Spleen (tissue), 11 donors: Measurements from ENCODE around the gene PGAP3. TPM values are rescaled to one million over a fixed set of nuclear protein-coding genes. Genes with fewer than 3 reads are reported as not detected.

Source experiments
- DNase-seq: peaks from one replicate; pipeline ENCODE4 v3.0.0-alpha.2; 2020
- H3K27ac ChIP-seq, 8 donors: fragments of 200-600 bp; sonication (generic) in 7 of 8; 1 replicate in 4 of 8; 2 replicates in 4 of 8; pipeline versions ENCODE4 v1.5.0 to v1.8.0; 2016 to 2021; ENCODE audit warnings: inconsistent platforms in 4 of 8, mild to moderate bottlenecking in 4 of 8, moderate library complexity in 1 of 8
- H3K27me3 ChIP-seq, 7 donors: fragments of 200-600 bp; sonication (generic) in 6 of 7; replicated peaks in 1 of 7; 1 replicate in 4 of 7; 2 replicates in 3 of 7; pipeline versions ENCODE4 v1.5.0 to v1.8.0; 2016 to 2021; ENCODE audit warnings: inconsistent platforms in 3 of 7, mild to moderate bottlenecking in 1 of 7
- H3K36me3 ChIP-seq, 6 donors: fragments of 200-600 bp; sonication (generic) in 5 of 6; 1 replicate in 4 of 6; 2 replicates in 2 of 6; pipeline versions ENCODE4 v1.5.0 to v1.8.0; 2016 to 2021; ENCODE audit warnings: inconsistent platforms in 2 of 6
- H3K4me1 ChIP-seq, 6 donors: fragments of 200-600 bp; sonication (generic) in 5 of 6; 1 replicate in 3 of 6; 2 replicates in 3 of 6; pipeline versions ENCODE4 v1.5.0 to v1.8.0; 2016 to 2021; ENCODE audit warnings: inconsistent platforms in 3 of 6
- H3K4me3 ChIP-seq, 8 donors: fragments of 200-600 bp; sonication (generic) in 7 of 8; 1 replicate in 4 of 8; 2 replicates in 4 of 8; pipeline versions ENCODE4 v1.5.0 to v1.8.0; 2016 to 2021; ENCODE audit warnings: inconsistent platforms in 4 of 8, mild to moderate bottlenecking in 4 of 8, moderate library complexity in 2 of 8
- H3K9me3 ChIP-seq, 8 donors: fragments of 200-600 bp; sonication (generic) in 7 of 8; 1 replicate in 4 of 8; 2 replicates in 4 of 8; pipeline versions ENCODE4 v1.5.0 to v1.8.0; 2016 to 2021; ENCODE audit warnings: inconsistent platforms in 4 of 8
- CTCF ChIP-seq, 11 experiments: fragments of 200-600 bp in 7 of 11; fragments of 450-650 bp in 4 of 11; sonication (generic) in 4 of 11; IDR thresholded peaks in 8 of 11; conservative IDR thresholded peaks in 3 of 11; 1 replicate in 7 of 11; 2 replicates in 4 of 11; pipeline versions ENCODE4 v1.4.0 to v1.8.0; 2016 to 2021; ENCODE audit warnings: antibody characterized with exemption in 11 of 11, inconsistent platforms in 4 of 11, mild to moderate bottlenecking in 1 of 11
- POLR2A ChIP-seq, 3 donors: fragments of 450-650 bp; IDR thresholded peaks; one replicate each; pipeline ENCODE4 v1.5.1; 2017; ENCODE audit warnings: antibody characterized with exemption in 3 of 3, mild to moderate bottlenecking in 1 of 3
- POLR2AphosphoS5 ChIP-seq, 3 donors: sonication (generic); formaldehyde crosslinking; IDR thresholded peaks; one replicate each; pipeline ENCODE4 v1.5.1; 2017; ENCODE audit warnings: antibody characterized with exemption in 3 of 3
- WGBS, 5 donors: extraction: QIAGEN DNeasy Blood & Tissue Kit in 3 of 5; methylation state at CpG; one replicate each; pipeline versions ENCODE4 v1.1.5 to v1.1.7; 2013 to 2018; 5-methylcytosine and 5-hydroxymethylcytosine counted together
- intact Hi-C: fragments of 100-400 bp; cut with DNase I; formaldehyde crosslinking; loops from one replicate; pipeline ENCODE4 v1.15.0; 2023; ENCODE audit warnings: low total_unique reads
- polyA plus RNA-seq, 3 donors: library from polyadenylated mRNA; stranded (reverse); fragments of 200-250 nt; gene quantifications; one replicate each; pipeline ENCODE4 v1.2.1, GENCODE V29; 2013
- total RNA-seq, 7 donors: library from RNA; depleted of rRNA in 3 of 7; stranded (reverse); fragments of >200 nt in 3 of 7; fragmentation: NEBNext Ultra II Directional in 4 of 7; extraction: Animal tissue kit (Norgen Biotek cat#: 25700) in 4 of 7; gene quantifications; one replicate each; pipeline versions ENCODE4 v1.1.0 to v1.2.1, GENCODE V29; 2016 to 2021
- donor health status: healthy with polysubstance abuse.
- donor health status: DM: no; HTN: no; CAD: no; lungs with moderate emphysema.
- donor health status: DM: no; HTN: no; CAD: no.
- donor health status: Bipolar disorder and iron deficiency.
- donor health status: healthy.
- donor health status: DM: no; HTN: no; CAD: no.
- donor health status: DM: yes; HTN: yes; CAD: no.

PGAP3 gene
- total and polyA plus RNA-seq, 10 donors = 11.5 to 27.4 (median 19.5) TPM

DNA sequence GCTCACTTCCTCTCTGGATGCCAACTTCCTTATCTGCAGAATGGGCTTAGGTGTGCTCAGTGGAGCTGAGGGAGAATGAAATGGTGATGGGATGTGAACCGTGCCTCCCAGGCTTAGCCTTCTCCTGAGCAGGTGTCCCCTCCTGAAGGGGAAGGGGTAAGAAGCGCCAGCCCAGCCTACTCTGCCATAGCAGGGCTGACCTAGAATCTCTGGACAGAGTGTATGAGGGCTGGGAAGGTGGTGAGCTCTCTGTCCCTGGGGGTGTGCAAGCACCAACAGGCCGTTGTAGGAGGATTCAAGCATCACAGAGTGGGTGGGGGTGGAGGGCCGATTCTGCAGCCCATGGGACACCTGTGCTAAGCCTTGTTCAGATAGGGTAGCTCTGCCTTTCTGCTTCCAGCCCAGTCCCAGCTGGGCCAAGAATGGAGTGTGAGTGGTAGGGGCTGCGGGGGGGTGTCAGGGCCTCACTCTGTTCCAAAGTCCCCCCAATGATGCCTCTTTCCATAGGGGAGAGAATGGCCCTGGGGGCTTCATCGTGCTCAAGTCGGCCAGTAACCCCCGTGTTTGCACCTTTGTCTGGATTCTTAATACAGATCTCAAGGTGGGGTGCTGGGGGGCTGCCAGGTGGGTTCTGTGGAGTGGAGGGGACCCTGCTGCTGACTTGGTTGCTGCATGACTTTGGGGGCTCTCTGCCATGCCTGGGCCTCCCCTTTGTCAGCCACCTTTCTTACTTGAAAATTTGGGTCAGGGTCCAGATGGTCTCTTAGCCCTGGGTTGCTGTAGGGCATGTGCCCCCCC is 25.9 kb downstream of the PGAP3 start:
- no peak overlapping the region for H3K4me3 ChIP-seq
- TF ChIP-seq CTCF (IDR thresholded peaks at IDR 0.05 in 8 of 11, conservative IDR thresholded peaks at IDR 0.05 in 3 of 11) (no peak), POLR2AphosphoS5 (IDR thresholded peaks at IDR 0.05) (no peak), POLR2A (IDR thresholded peaks at IDR 0.05) (no peak)
- peak; percentile 54 for DNase-seq
- peaks cover 0 to 24% (median 7%) of the 10 kb centered on the region in 7 donors for H3K27me3 ChIP-seq
- peaks cover 3 to 74% (median 56%) of the 10 kb centered on the region in 6 donors for H3K36me3 ChIP-seq
- H3K9me3 ChIP-seq = no peaks in the 10 kb centered on the region
- peaks cover 0 to 78% (median 27%) of the 10 kb centered on the region in 6 donors for H3K4me1 ChIP-seq
- 86 to 92% (median 90%) methylated on average over 8 of the region's 8 CpGs for WGBS, 5 donors
- intact Hi-C loops = no loop called here
- H3K27ac ChIP-seq = no peak overlapping the region

DNA sequence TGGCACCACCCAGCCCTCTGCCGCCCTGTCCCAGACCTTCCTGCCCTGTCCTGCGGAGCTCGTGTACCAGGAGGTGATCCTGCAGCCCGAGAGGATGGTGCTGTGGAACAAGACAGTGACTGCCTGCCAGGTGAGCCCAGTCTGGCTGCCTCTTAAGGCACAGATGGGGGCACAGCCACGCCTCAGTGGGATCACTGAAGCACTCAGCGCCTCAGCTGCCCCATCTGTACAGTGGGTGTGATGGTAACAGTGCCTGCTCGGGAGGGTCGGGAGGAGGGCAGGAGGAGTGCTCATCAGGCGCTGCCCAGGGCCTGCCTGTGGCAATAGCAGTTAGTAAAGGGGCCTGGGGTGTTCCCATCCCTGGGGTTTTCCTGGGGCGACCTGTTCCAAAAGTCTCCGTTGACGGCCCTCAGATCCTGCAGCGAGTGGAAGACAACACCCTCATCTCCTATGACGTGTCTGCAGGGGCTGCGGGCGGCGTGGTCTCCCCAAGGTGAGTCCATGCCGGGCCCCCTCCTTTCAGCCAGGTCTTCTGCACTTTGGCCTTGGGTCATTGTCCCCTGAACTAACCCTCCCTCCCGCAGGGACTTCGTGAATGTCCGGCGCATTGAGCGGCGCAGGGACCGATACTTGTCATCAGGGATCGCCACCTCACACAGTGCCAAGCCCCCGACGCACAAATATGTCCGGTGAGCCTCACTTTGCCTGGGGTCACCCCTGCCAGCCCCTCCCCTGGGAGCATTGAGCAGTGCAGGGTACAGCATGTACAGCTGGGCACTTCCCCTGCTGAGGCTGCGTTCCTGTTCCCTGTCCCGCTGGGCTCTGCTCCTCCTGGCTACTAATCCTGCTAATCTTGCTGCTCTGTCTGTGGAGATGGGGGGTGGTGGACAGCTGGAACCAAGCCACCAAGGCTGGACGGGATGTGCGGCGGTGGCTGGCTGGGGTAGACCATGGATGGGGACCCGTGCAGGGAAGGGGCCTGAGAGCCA is 27.2 kb downstream of the PGAP3 start:
- Histone ChIP-seq H3K9me3 (no peaks in the 10 kb centered on the region), H3K36me3 (peaks cover 3 to 86% (median 62%) of the 10 kb centered on the region in 6 donors), H3K27ac (peak overlapping the region in 4 of 8 donors; percentile 63 to 85 (median 76)), H3K27me3 (peaks cover 0 to 11% (median 0%) of the 10 kb centered on the region in 7 donors), H3K4me1 (peaks cover 0 to 67% (median 25%) of the 10 kb centered on the region in 6 donors), H3K4me3 (no peak overlapping the region)
- intact Hi-C loops = no loop called here
- 91 to 94% (median 93%) methylated on average over 18 to 35 of the region's 35 CpGs for WGBS, 5 donors
- TF ChIP-seq POLR2AphosphoS5 (IDR thresholded peaks at IDR 0.05) = peak in 2 of 3 donors; percentile 23 to 44
- TF ChIP-seq POLR2A (IDR thresholded peaks at IDR 0.05) = no peak
- peak; percentile 66 for DNase-seq

DNA sequence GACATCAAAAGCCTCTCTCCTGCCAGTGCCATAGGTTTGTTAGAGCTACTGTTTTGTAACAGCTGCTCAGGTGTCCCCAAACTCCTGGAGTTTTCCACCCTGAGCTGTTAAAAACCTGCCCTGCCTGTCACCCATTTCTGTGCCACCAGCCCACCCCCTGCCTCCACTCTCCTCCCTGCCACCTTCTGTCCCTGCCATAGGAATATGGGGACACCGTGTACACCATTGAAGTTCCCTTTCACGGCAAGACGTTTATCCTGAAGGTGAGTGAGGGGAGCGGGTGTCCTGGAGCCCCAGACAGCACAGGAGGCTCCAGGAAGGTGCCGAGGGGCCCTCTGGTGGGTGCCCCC is 27.9 kb downstream of the PGAP3 start:
- intact Hi-C loops = no loop called here
- 62 to 74% (median 67%) methylated on average over 4 to 5 of the region's 5 CpGs for WGBS, 5 donors
- peak; percentile 46 for DNase-seq
- Histone ChIP-seq H3K27me3 (peaks cover 0 to 4% (median 0%) of the 10 kb centered on the region in 7 donors), H3K4me1 (peaks cover 0 to 65% (median 25%) of the 10 kb centered on the region in 6 donors), H3K27ac (peak overlapping the region in 5 of 8 donors; percentile 48 to 85 (median 76)), H3K36me3 (peaks cover 3 to 93% (median 65%) of the 10 kb centered on the region in 6 donors), H3K9me3 (no peaks in the 10 kb centered on the region), H3K4me3 (no peak overlapping the region)
- TF ChIP-seq POLR2A (IDR thresholded peaks at IDR 0.05) (no peak), CTCF (IDR thresholded peaks at IDR 0.05 in 8 of 11, conservative IDR thresholded peaks at IDR 0.05 in 3 of 11) (no peak), POLR2AphosphoS5 (IDR thresholded peaks at IDR 0.05) (no peak)

DNA sequence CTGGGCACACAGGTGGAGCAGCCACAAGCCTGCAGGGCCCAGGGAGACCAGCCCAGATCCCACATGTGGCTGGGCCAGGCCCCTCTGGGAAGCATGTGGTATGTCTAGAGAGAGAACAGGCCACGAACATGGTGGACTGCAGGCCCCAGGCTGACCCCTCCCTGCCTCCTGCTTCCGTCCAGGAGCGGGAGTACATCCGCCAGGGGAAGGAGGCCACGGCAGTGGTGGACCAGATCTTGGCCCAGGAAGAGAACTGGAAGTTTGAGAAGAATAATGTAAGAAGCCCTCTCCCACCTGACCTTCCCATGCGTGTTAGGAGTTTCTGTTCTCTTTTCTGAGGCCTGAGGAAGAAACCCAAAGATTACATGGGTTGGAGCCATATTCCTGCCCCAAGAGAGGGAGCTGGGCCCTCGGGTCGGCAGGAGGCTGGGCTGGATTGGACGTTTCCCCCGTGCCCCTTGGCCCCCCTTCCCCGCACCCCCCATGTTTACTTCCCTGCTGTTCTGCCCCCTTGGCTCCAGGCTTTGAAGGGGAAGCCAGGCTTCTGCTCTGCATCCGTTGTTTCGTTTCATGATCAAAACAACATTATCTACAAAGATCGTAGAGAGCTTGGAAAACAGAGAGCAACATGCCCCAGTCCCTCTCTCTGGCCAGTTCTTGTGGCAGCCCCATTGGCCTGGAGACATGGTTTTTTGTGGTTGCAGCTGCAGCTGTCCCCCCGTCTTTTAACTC is 28.4 kb downstream of the PGAP3 start:
- peak; percentile 72 for DNase-seq
- Histone ChIP-seq H3K27ac (peak overlapping the region in 6 of 8 donors; percentile 20 to 85 (median 70)), H3K36me3 (peaks cover 3 to 99% (median 67%) of the 10 kb centered on the region in 6 donors)

More for the DNA sequence above, 28.4 kb downstream of the PGAP3 start:
- Histone ChIP-seq H3K9me3 (no peaks in the 10 kb centered on the region), H3K4me3 (no peak overlapping the region), H3K4me1 (peaks cover 0 to 71% (median 25%) of the 10 kb centered on the region in 6 donors), H3K27me3 (no peaks in the 10 kb centered on the region)
- 40 to 50% (median 41%) methylated on average over 14 to 15 of the region's 15 CpGs for WGBS, 5 donors
- peak in 2 of 3 donors; percentile 40 to 48 for TF ChIP-seq POLR2AphosphoS5 (IDR thresholded peaks at IDR 0.05)
- no peak for TF ChIP-seq CTCF (IDR thresholded peaks at IDR 0.05 in 8 of 11, conservative IDR thresholded peaks at IDR 0.05 in 3 of 11)
- no peak for TF ChIP-seq POLR2A (IDR thresholded peaks at IDR 0.05)
- intact Hi-C loops = no loop called here
